Stimulated activated naive CD8-positive, alpha-beta T cell treated with anti-CD3 and anti-CD28 coated beads, Interleukin-15, Interleukin-2, amounts not matched to agents 100 ng/mL and 50 ng/mL, for 24 hours (primary cell): ENCODE measurements around the gene KCND1.

Source experiments
- H3K27ac Mint-ChIP-seq: one replicate; pipeline ENCODE4 v1.8.0; 2021; ENCODE audit warnings: mild to moderate bottlenecking, mixed read lengths
- H3K27me3 Mint-ChIP-seq: one replicate; pipeline ENCODE4 v1.8.0; 2021; ENCODE audit warnings: mixed read lengths
- H3K36me3 Mint-ChIP-seq: one replicate; pipeline ENCODE4 v1.8.0; 2021; ENCODE audit warnings: low read depth, mixed read lengths
- H3K4me1 Mint-ChIP-seq: one replicate; pipeline ENCODE4 v1.8.0; 2021; ENCODE audit warnings: low read depth, mixed read lengths
- H3K4me3 Mint-ChIP-seq: one replicate; pipeline ENCODE4 v1.8.0; 2021; ENCODE audit warnings: mild to moderate bottlenecking, mixed read lengths
- H3K9me3 Mint-ChIP-seq: one replicate; pipeline ENCODE4 v1.8.0; 2021; ENCODE audit warnings: mixed read lengths

KCND1 gene

DNA sequence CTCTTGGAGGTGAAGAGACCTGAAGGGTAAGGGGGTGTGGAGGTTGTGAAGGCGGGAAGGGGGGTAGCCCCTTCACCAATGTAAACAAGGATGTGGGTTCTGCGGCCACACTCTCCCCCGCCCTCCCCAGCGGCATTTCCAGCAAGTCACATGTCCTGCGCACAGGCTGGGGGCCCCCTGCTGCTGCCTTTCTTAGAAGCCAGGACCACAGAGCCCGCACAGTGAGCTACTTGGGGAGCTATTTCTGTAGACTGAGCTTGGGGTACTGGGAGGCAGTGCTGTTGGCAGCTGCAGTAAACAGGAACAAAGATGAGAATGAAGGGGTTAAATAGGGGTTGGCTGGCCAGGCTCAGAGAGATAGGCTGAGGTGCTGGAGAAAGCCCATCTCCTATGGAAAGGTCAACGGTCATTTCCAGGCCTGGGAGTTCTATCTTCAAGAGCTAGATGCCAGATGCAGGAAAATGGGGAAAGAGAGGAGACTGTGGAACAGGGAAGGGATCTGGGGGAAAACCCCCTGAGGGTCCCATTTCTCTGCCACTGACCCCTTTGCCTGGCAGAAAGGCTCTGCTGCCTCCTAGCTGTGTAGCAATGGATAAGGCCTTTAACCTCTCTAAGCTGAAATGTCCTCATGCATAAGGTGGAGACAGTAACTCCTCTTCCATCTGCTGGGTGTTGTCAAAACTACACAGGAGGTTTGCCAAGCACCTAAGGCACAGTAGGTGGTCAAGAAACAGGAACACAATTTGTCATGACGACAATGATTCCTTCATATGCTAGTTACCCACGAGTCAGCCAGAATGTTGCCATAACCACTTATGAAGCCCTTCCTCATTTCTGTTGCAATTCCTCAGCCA, 34.4 kb downstream of the KCND1 start:
- Mint-ChIP-seq H3K27ac (peak overlapping the region; percentile 97), H3K36me3 (peaks cover 50% of the 10 kb centered on the region), H3K4me3 (peak overlapping the region; percentile 83), H3K4me1 (peaks cover 90% of the 10 kb centered on the region), H3K27me3 (no peaks in the 10 kb centered on the region), H3K9me3 (no peaks in the 10 kb centered on the region)

GRCh38 chrX:48936429-48937053, 35.1 kb downstream of the KCND1 start:
- H3K27ac Mint-ChIP-seq, result peak overlapping the region; percentile 97
- peaks cover 43% of the 10 kb centered on the region for H3K36me3 Mint-ChIP-seq
- peaks cover 83% of the 10 kb centered on the region for H3K4me1 Mint-ChIP-seq
- no peaks in the 10 kb centered on the region for H3K27me3 Mint-ChIP-seq
- H3K4me3 Mint-ChIP-seq, result peak overlapping the region; percentile 83
- no peaks in the 10 kb centered on the region for H3K9me3 Mint-ChIP-seq

GRCh38 chrX:48935301-48935670, 36.4 kb downstream of the KCND1 start:
- H3K27ac Mint-ChIP-seq, result peak overlapping the region; percentile 97
- H3K4me3 Mint-ChIP-seq, result peak overlapping the region; percentile 73
- H3K4me1 Mint-ChIP-seq, result peaks cover 72% of the 10 kb centered on the region
- H3K9me3 Mint-ChIP-seq, result no peaks in the 10 kb centered on the region
- H3K27me3 Mint-ChIP-seq, result no peaks in the 10 kb centered on the region
- H3K36me3 Mint-ChIP-seq, result peaks cover 43% of the 10 kb centered on the region

GRCh38 chrX:48934581-48935300, 36.9 kb downstream of the KCND1 start:
- Mint-ChIP-seq H3K4me1 (peaks cover 67% of the 10 kb centered on the region), H3K27me3 (no peaks in the 10 kb centered on the region), H3K4me3 (peak overlapping the region; percentile 73), H3K36me3 (peaks cover 42% of the 10 kb centered on the region), H3K9me3 (no peaks in the 10 kb centered on the region), H3K27ac (peak overlapping the region; percentile 97)

- H3K4me3 Mint-ChIP-seq, result peak overlapping the region; percentile 48
- peaks cover 42% of the 10 kb centered on the region for H3K36me3 Mint-ChIP-seq
- H3K27ac Mint-ChIP-seq, result peak overlapping the region; percentile 97
- H3K9me3 Mint-ChIP-seq, result no peaks in the 10 kb centered on the region
- peaks cover 57% of the 10 kb centered on the region for H3K4me1 Mint-ChIP-seq
- no peaks in the 10 kb centered on the region for H3K27me3 Mint-ChIP-seq
These were observed 37.9 kb downstream of the KCND1 start for GRCh38 chrX:48933757-48934156.

DNA sequence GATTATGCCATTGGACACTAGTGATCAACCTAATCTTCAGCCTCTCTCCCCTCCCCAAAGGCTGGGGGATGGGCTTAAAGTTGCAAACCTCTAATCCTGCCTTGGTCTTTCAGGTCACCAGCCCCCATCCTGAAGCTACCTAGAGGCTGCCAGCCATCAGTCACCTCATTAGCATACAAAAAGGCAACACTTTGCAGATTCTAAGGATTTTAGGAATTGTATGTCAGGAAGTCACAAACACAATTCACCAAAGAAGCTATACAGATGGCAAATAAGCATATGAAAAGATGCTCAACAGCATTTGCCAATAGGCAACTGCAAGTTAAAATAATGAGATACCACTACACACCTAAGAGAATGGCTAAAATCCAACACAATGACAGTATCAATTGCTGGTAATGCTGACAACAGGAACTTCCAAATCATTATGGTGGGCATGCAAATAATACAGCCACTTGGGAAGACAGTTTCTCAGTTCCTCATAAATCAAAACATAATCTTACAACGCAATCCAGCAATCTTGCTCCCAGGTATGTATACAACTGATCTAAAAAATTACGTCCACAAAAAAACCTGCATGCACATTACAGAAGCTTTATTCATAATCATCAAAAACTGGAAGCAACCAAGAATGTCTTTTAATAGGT, 43.8 kb downstream of the KCND1 start:
- Mint-ChIP-seq H3K27ac (no peak overlapping the region), H3K9me3 (no peaks in the 10 kb centered on the region), H3K36me3 (peaks cover 36% of the 10 kb centered on the region), H3K27me3 (no peaks in the 10 kb centered on the region), H3K4me3 (no peak overlapping the region), H3K4me1 (peaks cover 30% of the 10 kb centered on the region)

DNA sequence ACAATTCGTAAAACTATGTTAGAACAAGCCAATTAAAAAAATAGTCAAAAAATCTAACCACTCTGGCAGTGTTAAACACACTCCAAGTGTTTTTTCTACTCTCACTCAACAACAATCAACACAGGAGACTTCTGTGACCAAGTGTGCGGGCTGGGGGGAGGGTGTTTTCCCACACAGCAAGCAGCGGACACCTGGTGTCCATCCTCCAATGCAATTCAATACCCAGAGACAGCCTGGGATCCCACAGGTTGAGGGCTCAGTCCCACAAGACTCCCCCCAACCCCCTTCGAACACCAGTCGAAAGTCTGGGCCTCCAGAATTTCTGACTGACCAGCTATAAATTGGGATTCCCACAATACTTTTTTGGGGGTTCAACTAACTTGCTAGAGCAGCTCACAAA, 44.5 kb downstream of the KCND1 start:
- Mint-ChIP-seq H3K27ac (no peak overlapping the region), H3K36me3 (peaks cover 36% of the 10 kb centered on the region)

DNA sequence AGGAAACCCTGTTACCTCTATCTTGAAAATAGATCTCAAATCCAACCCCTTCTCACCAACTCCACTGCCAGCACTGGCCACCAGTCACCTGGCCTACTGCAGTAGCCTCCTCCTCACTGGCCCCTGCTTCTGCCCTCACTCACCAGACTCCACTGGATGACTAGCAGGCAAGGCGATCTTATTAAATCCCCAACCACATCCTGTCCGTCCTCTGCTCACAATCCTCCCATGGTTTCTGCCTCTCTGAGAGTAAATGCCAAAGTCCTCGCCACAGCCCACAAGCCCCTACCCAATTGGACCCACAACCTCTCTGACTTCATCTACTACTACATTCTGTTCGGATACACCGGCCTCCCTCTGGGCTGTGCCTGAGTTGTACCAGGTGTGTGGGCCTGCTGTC, 47.4 kb downstream of the KCND1 start:
- H3K4me3 Mint-ChIP-seq, result peak overlapping the region; percentile 4
- H3K36me3 Mint-ChIP-seq, result peaks cover 33% of the 10 kb centered on the region

More for the DNA sequence above, 44.5 kb downstream of the KCND1 start:
- no peaks in the 10 kb centered on the region for H3K9me3 Mint-ChIP-seq
- H3K27me3 Mint-ChIP-seq, result no peaks in the 10 kb centered on the region
- no peak overlapping the region for H3K4me3 Mint-ChIP-seq
- peaks cover 33% of the 10 kb centered on the region for H3K4me1 Mint-ChIP-seq

GRCh38 chrX:48923771-48924170, 47.9 kb downstream of the KCND1 start:
- Mint-ChIP-seq H3K4me1 (peaks cover 63% of the 10 kb centered on the region), H3K4me3 (no peak overlapping the region), H3K9me3 (no peaks in the 10 kb centered on the region), H3K27ac (peak overlapping the region; percentile 63), H3K36me3 (peaks cover 33% of the 10 kb centered on the region), H3K27me3 (no peaks in the 10 kb centered on the region)

More for the DNA sequence above, 47.4 kb downstream of the KCND1 start:
- peak overlapping the region; percentile 63 for H3K27ac Mint-ChIP-seq
- H3K9me3 Mint-ChIP-seq, result no peaks in the 10 kb centered on the region
- H3K4me1 Mint-ChIP-seq, result peaks cover 61% of the 10 kb centered on the region
- no peaks in the 10 kb centered on the region for H3K27me3 Mint-ChIP-seq

- Mint-ChIP-seq H3K4me1 (peaks cover 65% of the 10 kb centered on the region), H3K27ac (peak overlapping the region; percentile 96), H3K27me3 (no peaks in the 10 kb centered on the region), H3K4me3 (peak overlapping the region; percentile 96), H3K36me3 (peaks cover 52% of the 10 kb centered on the region), H3K9me3 (no peaks in the 10 kb centered on the region)
These were observed 50.9 kb downstream of the KCND1 start for GRCh38 chrX:48920718-48921104.

- H3K27ac Mint-ChIP-seq, result peak overlapping the region; percentile 96
- H3K4me3 Mint-ChIP-seq, result peak overlapping the region; percentile 96
- H3K36me3 Mint-ChIP-seq, result peaks cover 52% of the 10 kb centered on the region
- no peaks in the 10 kb centered on the region for H3K27me3 Mint-ChIP-seq
- no peaks in the 10 kb centered on the region for H3K9me3 Mint-ChIP-seq
- H3K4me1 Mint-ChIP-seq, result peaks cover 63% of the 10 kb centered on the region
These were observed 51.5 kb downstream of the KCND1 start for GRCh38 chrX:48919947-48920717.

DNA sequence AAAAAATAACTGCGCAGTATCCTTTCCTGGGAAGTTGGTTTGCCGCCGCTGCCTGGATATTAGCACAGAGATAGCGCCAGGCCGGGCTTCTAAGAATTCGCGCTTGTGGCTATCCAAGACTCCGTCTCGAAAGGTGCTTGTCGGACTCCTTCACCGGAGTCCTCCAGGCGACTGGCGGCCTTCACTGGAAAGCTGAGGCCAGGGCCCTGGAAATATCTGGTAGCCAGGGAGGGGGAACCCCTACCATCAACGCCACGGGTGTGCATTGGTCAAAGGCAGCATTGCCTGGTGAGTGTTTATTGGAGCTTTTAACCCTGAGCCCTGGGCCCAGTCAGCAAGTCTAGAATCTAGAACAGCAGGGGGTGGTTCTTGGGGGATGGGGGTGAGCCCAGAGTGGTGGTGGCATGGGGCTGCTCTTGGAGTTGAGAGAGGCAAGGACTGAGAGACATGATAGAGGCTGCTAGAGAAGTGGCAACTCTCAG, 52.2 kb downstream of the KCND1 start:
- H3K27me3 Mint-ChIP-seq, result no peaks in the 10 kb centered on the region
- H3K9me3 Mint-ChIP-seq, result no peaks in the 10 kb centered on the region
- H3K27ac Mint-ChIP-seq, result peak overlapping the region; percentile 96
- peak overlapping the region; percentile 96 for H3K4me3 Mint-ChIP-seq
- H3K4me1 Mint-ChIP-seq, result peaks cover 65% of the 10 kb centered on the region
- peaks cover 57% of the 10 kb centered on the region for H3K36me3 Mint-ChIP-seq

- Mint-ChIP-seq H3K4me3 (peak within 1 kb of the TSS; percentile 96), H3K27me3 (no peaks in the 10 kb centered on the region), H3K27ac (peak within 1 kb of the TSS; percentile 96), H3K36me3 (peaks cover 56% of the 10 kb centered on the region), H3K4me1 (peaks cover 65% of the 10 kb centered on the region), H3K9me3 (no peaks in the 10 kb centered on the region)
These were observed 52.9 kb downstream of the KCND1 start, which contains the start of gene PIM2 for GRCh38 chrX:48918643-48919340. Gene PIM2 (minus strand): TSS chrX:48919024. CDS start chrX:48918834, 190 bp downstream.
